WERI-Rb-1 (cell line): ENCODE data around the gene GLUD1.
"Not testable (repeated sequence)": the region's sequence is repeated elsewhere in the genome, so short reads cannot be mapped to it uniquely, and the experiment has no call there.

ENCODE experiments used
- DNase-seq: peaks from one replicate; pipeline ENCODE4 v3.0.0-alpha.2; 2020
- H3K27ac ChIP-seq: fragments of 250-450 bp; sonication (Bioruptor Pico); 2 replicates; pipeline ENCODE4 v1.5.1; 2020; ENCODE audit warnings: mild to moderate bottlenecking, moderate library complexity
- H3K27me3 ChIP-seq: fragments of 250-450 bp; sonication (Bioruptor Pico); 2 replicates; pipeline ENCODE4 v1.5.1; 2021; ENCODE audit warnings: mild to moderate bottlenecking, low read depth, moderate library complexity; ENCODE audit not compliant: insufficient read depth, severe bottlenecking
- H3K36me3 ChIP-seq: fragments of 250-450 bp; sonication (Bioruptor Pico); 2 replicates; pipeline ENCODE4 v1.5.1; 2020; ENCODE audit warnings: mild to moderate bottlenecking, moderate library complexity
- H3K4me3 ChIP-seq: 2 replicates; pipeline ENCODE4 v1.5.1; 2011; ENCODE audit warnings: low read depth, mild to moderate bottlenecking, control low read depth, low read length
- H3K9me3 ChIP-seq: fragments of 250-450 bp; sonication (Bioruptor Pico); 2 replicates; pipeline ENCODE4 v1.5.1; 2021; ENCODE audit warnings: mild to moderate bottlenecking, moderate library complexity; ENCODE audit not compliant: severe bottlenecking
- TF ChIP-seq, protein P1 (sequence below): IDR thresholded peaks from 2 replicates; pipeline ENCODE4 v1.5.1; 2011; ENCODE audit warnings: low read depth, mild to moderate bottlenecking, control low read depth, inconsistent platforms, low read length

The GLUD1 gene

DNA sequence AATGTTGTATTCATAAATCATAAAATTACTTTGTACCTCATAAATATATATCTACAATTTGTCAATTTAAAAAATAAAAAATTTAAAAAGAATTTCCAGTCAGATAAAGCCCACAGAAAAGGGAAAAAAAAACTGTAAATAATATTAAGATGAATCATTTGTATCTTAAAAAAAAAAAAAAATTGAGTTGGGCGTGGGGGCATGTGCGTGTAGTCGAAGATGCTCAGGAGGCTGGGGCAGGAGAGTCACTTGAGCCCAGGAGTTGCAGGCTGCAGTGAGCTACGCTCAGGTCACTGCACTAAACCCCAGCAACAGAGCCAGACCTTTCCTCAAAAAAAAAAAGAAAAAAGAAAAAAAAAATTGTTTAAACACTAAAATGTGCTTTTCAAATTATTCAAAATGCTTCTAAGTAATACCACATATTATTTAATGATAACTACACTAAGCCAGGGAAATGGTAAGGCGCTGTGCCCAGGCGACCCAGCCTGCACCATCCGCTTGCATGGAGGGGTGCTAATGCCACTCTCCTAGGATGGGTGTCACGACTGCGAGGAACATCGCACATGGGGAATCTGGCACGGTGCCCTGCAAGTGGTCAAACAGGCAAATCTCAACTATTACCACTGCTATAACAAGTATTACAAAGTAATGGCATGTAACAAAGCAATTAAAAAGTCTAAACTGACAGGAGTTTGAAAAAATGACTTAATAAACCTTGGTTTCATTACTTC lies 15.4 kb downstream of the GLUD1 start:
- no peaks in the 10 kb centered on the region for H3K27me3 ChIP-seq
- TF ChIP-seq, protein P1, sequence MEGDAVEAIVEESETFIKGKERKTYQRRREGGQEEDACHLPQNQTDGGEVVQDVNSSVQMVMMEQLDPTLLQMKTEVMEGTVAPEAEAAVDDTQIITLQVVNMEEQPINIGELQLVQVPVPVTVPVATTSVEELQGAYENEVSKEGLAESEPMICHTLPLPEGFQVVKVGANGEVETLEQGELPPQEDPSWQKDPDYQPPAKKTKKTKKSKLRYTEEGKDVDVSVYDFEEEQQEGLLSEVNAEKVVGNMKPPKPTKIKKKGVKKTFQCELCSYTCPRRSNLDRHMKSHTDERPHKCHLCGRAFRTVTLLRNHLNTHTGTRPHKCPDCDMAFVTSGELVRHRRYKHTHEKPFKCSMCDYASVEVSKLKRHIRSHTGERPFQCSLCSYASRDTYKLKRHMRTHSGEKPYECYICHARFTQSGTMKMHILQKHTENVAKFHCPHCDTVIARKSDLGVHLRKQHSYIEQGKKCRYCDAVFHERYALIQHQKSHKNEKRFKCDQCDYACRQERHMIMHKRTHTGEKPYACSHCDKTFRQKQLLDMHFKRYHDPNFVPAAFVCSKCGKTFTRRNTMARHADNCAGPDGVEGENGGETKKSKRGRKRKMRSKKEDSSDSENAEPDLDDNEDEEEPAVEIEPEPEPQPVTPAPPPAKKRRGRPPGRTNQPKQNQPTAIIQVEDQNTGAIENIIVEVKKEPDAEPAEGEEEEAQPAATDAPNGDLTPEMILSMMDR: no peak
- H3K27ac ChIP-seq: no peak overlapping the region
- peaks cover 6% of the 10 kb centered on the region for H3K36me3 ChIP-seq
- no peak overlapping the region for H3K4me3 ChIP-seq
- DNase-seq: no peak
- no peaks in the 10 kb centered on the region for H3K9me3 ChIP-seq

DNA sequence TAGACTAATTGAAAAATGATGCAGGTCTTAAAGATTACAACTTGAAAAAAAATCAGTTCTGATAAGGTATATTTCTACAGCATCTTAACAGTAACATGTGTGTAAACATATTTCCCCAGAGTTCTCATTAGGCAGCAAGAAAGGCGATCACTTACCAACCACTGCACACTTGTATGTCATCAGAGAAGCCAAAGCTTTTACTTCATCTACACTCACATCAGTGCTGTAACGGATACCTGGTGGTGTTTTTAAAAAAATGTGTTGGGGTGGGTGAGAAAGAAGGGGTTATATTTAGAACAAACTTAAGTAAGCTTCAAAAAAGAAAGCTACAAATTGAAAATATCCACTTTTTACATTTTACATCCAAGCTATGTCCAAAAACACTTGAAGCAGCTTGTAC lies 18.2 kb downstream of the GLUD1 start:
- not testable (repeated sequence) for H3K4me3 ChIP-seq, DNase-seq, H3K9me3 ChIP-seq, H3K27me3 ChIP-seq, H3K27ac ChIP-seq
- peaks cover 18% of the 10 kb centered on the region for H3K36me3 ChIP-seq

DNA sequence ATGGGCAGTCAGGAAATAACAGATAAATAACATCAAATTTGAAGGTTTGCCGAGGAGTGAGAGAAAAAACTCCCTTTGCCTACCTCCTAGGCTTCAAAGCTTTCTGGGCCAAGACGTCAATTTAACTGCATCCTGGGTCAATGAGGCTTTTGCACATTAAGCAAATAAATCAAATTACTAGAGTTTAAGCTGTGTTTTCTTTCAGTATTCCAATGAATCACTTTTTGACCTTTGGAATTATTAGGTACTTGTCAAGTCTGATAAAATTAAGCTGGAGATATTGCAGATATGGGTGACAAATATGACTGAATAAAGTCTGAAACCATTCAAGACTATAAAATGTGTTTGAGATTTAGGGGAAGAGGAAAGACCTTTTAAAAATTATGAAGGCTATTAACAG lies 22.2 kb downstream of the GLUD1 start:
- no peak overlapping the region for H3K4me3 ChIP-seq
- no peak for DNase-seq
- TF ChIP-seq, protein P1: no peak
- peaks cover 40% of the 10 kb centered on the region for H3K36me3 ChIP-seq
- no peaks in the 10 kb centered on the region for H3K9me3 ChIP-seq
- H3K27me3 ChIP-seq: no peaks in the 10 kb centered on the region
- H3K27ac ChIP-seq: no peak overlapping the region

DNA sequence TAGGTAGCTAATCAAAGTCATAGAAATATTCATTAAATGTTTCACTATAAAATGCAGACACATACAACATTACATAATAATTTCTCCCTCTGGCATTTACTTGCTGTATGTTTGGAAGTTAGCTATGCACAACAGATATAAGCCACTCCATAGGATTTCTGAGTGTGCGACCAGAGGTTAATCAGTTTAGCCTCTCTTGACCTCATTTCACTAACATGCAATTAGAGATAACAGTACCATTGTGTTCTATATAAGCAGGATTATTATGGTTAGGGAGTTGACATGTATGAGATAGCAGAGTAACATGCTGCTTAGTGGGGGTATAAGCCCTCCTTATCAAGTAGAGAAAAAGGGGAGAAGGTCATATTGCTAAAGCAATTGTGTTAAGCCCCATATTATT lies 26.4 kb downstream of the GLUD1 start:
- TF ChIP-seq, protein P1: no peak
- no peaks in the 10 kb centered on the region for H3K27me3 ChIP-seq
- no peak overlapping the region for H3K27ac ChIP-seq
- no peak for DNase-seq
- no peaks in the 10 kb centered on the region for H3K9me3 ChIP-seq
- peaks cover 59% of the 10 kb centered on the region for H3K36me3 ChIP-seq
- no peak overlapping the region for H3K4me3 ChIP-seq

DNA sequence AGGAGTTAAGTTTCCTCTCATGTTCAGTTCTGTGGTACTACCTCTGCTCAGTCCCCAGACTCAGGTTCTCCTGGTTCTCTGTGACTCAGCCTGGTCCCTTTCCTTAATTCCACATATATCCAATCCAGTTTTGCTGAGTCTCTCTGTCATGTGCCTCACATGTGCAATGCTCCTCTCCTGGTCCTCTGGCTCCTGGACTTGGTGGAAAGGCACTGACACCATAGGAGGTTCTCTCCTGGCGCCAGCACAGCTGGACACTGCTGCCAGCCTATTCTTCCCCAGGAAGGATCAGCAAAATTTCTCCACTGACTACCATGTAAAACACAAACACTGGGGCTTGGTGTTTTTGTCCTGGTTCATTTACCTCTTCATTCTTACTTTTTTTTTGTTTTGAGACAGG lies 27.8 kb downstream of the GLUD1 start:
- Histone ChIP-seq H3K4me3 (no peak overlapping the region), H3K27me3 (no peaks in the 10 kb centered on the region), H3K9me3 (no peaks in the 10 kb centered on the region), H3K27ac (no peak overlapping the region), H3K36me3 (peaks cover 65% of the 10 kb centered on the region)
- DNase-seq: no peak
- TF ChIP-seq, protein P1: no peak

DNA sequence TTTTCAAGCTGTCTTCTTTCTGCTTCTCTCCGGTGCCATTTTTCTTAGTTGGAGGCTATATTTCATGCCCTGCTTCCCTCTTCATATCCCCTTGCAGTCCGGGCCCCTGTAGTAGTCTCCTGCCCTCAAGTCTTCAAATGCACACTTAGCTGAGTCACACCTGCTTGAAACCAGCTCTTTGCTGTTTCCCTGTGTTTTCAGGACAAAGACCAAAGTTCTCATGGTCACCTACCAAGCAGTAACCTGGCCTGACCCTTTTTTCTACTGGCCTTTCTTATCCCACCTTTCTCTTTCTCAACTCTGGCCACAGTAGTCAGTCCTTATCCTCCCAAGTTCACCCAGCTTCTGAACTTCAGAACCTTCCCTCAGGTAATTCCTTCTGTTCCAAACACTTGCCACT lies 28.5 kb downstream of the GLUD1 start:
- TF ChIP-seq, protein P1: no peak
- Histone ChIP-seq H3K9me3 (no peaks in the 10 kb centered on the region), H3K4me3 (no peak overlapping the region), H3K36me3 (peaks cover 68% of the 10 kb centered on the region), H3K27me3 (no peaks in the 10 kb centered on the region), H3K27ac (no peak overlapping the region)
- no peak for DNase-seq
